SK-N-SH treated with all-trans-retinoic acid at 6 μM for 48 hours (cell line): ENCODE data around the gene NAB1.
"Not testable (repeated sequence)": the region's sequence is repeated elsewhere in the genome, so short reads cannot be mapped to it uniquely, and the experiment has no call there.

ENCODE experiments used
- GLIS3 ChIP-seq: fragments of 250-450 bp; sonication (Bioruptor Pico); IDR thresholded peaks from 2 replicates; pipeline ENCODE4 v1.5.0; 2020; ENCODE audit warnings: mild to moderate bottlenecking, moderate library complexity
- ZC3H10 ChIP-seq: fragments of 250-450 bp; sonication (Bioruptor Pico); IDR thresholded peaks from 2 replicates; pipeline ENCODE4 v1.5.1; 2021; ENCODE audit warnings: mild to moderate bottlenecking, moderate library complexity
- TF ChIP-seq, protein P1 (sequence below): fragments of 250-450 bp; sonication (Bioruptor Pico); IDR thresholded peaks from 2 replicates; pipeline ENCODE4 v1.5.1; 2021; ENCODE audit warnings: mild to moderate bottlenecking, moderate library complexity

DNA sequence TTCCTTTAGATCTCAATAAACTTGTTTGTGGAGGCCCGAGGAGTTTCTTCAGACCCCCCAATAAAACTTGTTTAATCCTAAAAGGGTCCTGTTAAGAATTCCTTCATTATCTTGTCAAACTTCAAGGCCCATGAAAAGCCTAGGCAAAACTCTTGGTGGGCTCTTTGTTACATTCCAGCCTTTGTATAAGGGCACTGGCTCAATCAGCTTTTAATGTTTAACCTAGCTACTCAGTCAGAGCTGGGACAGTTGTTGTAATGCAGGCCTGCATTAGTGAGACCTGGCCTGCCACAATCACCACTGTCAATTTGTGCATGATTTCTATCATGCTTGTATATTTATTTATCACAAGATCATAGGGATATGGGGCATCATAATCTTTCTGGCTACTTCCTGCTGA is 39.5 kb upstream of the NAB1 start:
- TF ChIP-seq, protein P1, sequence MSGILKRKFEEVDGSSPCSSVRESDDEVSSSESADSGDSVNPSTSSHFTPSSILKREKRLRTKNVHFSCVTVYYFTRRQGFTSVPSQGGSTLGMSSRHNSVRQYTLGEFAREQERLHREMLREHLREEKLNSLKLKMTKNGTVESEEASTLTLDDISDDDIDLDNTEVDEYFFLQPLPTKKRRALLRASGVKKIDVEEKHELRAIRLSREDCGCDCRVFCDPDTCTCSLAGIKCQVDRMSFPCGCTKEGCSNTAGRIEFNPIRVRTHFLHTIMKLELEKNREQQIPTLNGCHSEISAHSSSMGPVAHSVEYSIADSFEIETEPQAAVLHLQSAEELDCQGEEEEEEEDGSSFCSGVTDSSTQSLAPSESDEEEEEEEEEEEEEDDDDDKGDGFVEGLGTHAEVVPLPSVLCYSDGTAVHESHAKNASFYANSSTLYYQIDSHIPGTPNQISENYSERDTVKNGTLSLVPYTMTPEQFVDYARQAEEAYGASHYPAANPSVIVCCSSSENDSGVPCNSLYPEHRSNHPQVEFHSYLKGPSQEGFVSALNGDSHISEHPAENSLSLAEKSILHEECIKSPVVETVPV, result not testable (repeated sequence)
- not testable (repeated sequence) for TF ChIP-seq GLIS3, ZC3H10 (CRISPR knock-in tag)
